ENCODE data around the gene VARS2. TPM values are rescaled to one million over a fixed set of nuclear protein-coding genes. Genes with fewer than 3 reads are reported as not detected.

Gene VARS2
- total and polyA plus RNA-seq, 2 donors (not counting 3 experiments of a cell fraction or from before 2014, with no cell fraction given) = 17.8 to 34.3 TPM

DNA sequence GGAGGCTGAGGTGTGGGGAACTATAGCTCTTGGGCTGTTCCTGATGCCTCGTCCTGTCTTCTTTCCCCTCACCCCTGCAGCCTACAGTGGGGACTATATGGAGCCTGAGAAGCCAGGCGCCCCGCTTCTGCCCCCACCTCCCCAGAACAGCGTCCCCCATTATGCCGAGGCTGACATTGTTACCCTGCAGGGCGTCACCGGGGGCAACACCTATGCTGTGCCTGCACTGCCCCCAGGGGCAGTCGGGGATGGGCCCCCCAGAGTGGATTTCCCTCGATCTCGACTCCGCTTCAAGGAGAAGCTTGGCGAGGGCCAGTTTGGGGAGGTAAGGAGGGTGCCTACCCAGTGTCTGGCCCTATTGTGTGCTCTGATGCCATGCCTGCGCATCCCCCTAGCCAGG is 17.5 kb upstream of the VARS2 start:
- Histone ChIP-seq H3K36me3 (ENCODE audit: control insufficient read depth in 2 of 2, extremely low read depth in 1 of 2, insufficient read depth in 2 of 2, low read length in 2 of 2) (peaks cover 0 to 7% of the 10 kb centered on the region in 2 experiments), H4K20me1 (replicated peaks; ENCODE audit: control insufficient read depth, extremely low read depth, insufficient read depth, low read length) (no peaks in the 10 kb centered on the region), H3K9me3 (replicated peaks; ENCODE audit: control insufficient read depth, insufficient read depth, low read length) (no peaks in the 10 kb centered on the region), H3K4me1 (ENCODE audit: control insufficient read depth, extremely low read depth, insufficient read depth, low read length) (no peaks in the 10 kb centered on the region), H3K4me2 (ENCODE audit: insufficient read depth, low read length) (no peak overlapping the region), H3K27ac (ENCODE audit: insufficient read depth, low read depth, low read length) (no peak overlapping the region), H3K9me1 (replicated peaks; ENCODE audit: control insufficient read depth, extremely low read depth, insufficient read depth, low read length) (no peaks in the 10 kb centered on the region), H3K4me3 (replicated peaks in 1 of 3; ENCODE audit: insufficient read depth in 1 of 3, low read depth in 1 of 3, low read length in 3 of 3) (no peak overlapping the region), H3K27me3 (ENCODE audit: control insufficient read depth in 2 of 2, insufficient read depth in 2 of 2, low read length in 2 of 2) (no peaks in the 10 kb centered on the region), H3K9ac (replicated peaks; ENCODE audit: extremely low read depth, insufficient read depth, low read length) (no peak overlapping the region), H3K79me2 (ENCODE audit: control insufficient read depth, insufficient read depth, low read length) (no peaks in the 10 kb centered on the region), H2AFZ (ENCODE audit: low read depth, low read length) (no peak overlapping the region)
- intact Hi-C loops (cut with micrococcal nuclease) = no loop called here
- TF ChIP-seq POLR2A (IDR thresholded peaks at IDR 0.05; ENCODE audit: low read depth, low read length) = no peak
- no peak for TF ChIP-seq FOS (IDR thresholded peaks at IDR 0.05; ENCODE audit: borderline replicate concordance, insufficient read depth, low read length)
- TF ChIP-seq POLR2AphosphoS5 (IDR thresholded peaks at IDR 0.05; ENCODE audit: insufficient read depth, low read depth, low read length) = no peak
- no peak for TF ChIP-seq GATA2 (IDR thresholded peaks at IDR 0.05; ENCODE audit: insufficient read depth, insufficient read length, low read depth, low read length)
- TF ChIP-seq, protein P1, sequence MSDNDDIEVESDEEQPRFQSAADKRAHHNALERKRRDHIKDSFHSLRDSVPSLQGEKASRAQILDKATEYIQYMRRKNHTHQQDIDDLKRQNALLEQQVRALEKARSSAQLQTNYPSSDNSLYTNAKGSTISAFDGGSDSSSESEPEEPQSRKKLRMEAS (IDR thresholded peaks at IDR 0.05; ENCODE audit: insufficient read depth, insufficient read length) = no peak
- no peak for TF ChIP-seq JUN (IDR thresholded peaks at IDR 0.05; ENCODE audit: borderline replicate concordance, insufficient read depth, insufficient read length, low read depth)
- no peak for TF ChIP-seq EZH2 (IDR thresholded peaks at IDR 0.05; ENCODE audit: borderline replicate concordance, low read depth, low read length, severe bottlenecking)
- TF ChIP-seq MYC (IDR thresholded peaks at IDR 0.05; ENCODE audit: low read depth, low read length) = no peak
- TF ChIP-seq, protein P2, sequence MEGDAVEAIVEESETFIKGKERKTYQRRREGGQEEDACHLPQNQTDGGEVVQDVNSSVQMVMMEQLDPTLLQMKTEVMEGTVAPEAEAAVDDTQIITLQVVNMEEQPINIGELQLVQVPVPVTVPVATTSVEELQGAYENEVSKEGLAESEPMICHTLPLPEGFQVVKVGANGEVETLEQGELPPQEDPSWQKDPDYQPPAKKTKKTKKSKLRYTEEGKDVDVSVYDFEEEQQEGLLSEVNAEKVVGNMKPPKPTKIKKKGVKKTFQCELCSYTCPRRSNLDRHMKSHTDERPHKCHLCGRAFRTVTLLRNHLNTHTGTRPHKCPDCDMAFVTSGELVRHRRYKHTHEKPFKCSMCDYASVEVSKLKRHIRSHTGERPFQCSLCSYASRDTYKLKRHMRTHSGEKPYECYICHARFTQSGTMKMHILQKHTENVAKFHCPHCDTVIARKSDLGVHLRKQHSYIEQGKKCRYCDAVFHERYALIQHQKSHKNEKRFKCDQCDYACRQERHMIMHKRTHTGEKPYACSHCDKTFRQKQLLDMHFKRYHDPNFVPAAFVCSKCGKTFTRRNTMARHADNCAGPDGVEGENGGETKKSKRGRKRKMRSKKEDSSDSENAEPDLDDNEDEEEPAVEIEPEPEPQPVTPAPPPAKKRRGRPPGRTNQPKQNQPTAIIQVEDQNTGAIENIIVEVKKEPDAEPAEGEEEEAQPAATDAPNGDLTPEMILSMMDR (IDR thresholded peaks at IDR 0.05; ENCODE audit: extremely low read depth in 1 of 2, insufficient read depth in 1 of 2, low read depth in 1 of 2, low read length in 2 of 2) = no peak
- FAIRE-seq = no peak
- dilution Hi-C loops (cut with MboI; ENCODE audit: extremely low pct_ligation_motif_present, low sequenced_read_pairs) = loop anchor here (25.0 kb wide), 1 partner anchor 159 kb away; the partner anchor contains the start of genes FLOT1 and IER3
- ChIA-PET CTCF (interaction anchor here (1.0 to 1.4 kb wide), 4 partner anchors 11 to 217 kb away, joined by 3 to 4 read pairs (median 3); partner anchors contain the start of gene GTF2H4), POLR2A (no interaction called here)
- no peak for DNase-seq (ENCODE audit: low read depth, low spot score)
- BruUV-seq (replicated peaks) = no TSS peak
